ENCODE data around the gene BAIAP3. TPM values are rescaled to one million over a fixed set of nuclear protein-coding genes. Genes with fewer than 3 reads are reported as not detected.

The BAIAP3 gene
- total RNA-seq, 1 experiment from 2014 or later: 44.7 TPM

GRCh38 chr16:1288813-1289476 is 44.5 kb upstream of the BAIAP3 start:
- DNase-seq (ENCODE audit: low read depth, low spot score) (no peak), ATAC-seq (peak; percentile 45; the same call in 1 of the 2 replicates)
- no peaks in the 10 kb centered on the region for H3K27me3 ChIP-seq (ENCODE audit: insufficient read depth, low read length)
- POLR2A ChIA-PET: no interaction called here
- no peaks in the 10 kb centered on the region for H3K9me2 ChIP-seq (ENCODE audit: insufficient read depth)
- H3K27ac ChIP-seq (ENCODE audit: low read depth, low read length): no peak overlapping the region
- CTCF ChIA-PET: no interaction called here
- H3K4me2 ChIP-seq (ENCODE audit: low read length): 0 out of 2 replicates have a peak overlapping the region, but pooled peaks have one; percentile 19
- peaks cover 5 to 27% of the 10 kb centered on the region in 2 experiments for H3K4me1 ChIP-seq (ENCODE audit: control insufficient read depth in 1 of 2, insufficient read depth in 2 of 2, low read length in 2 of 2)
- TF ChIP-seq SIN3A (IDR thresholded peaks at IDR 0.05; ENCODE audit: low read depth) (no peak), POLR2AphosphoS5 (IDR thresholded peaks at IDR 0.05; ENCODE audit: low read depth, low read length) (no peak)
- H3K79me2 ChIP-seq (ENCODE audit: insufficient read depth, low read length): no peaks in the 10 kb centered on the region
- RAD21 ChIA-PET (ENCODE audit: low non-redundant PET in 1 of 2, low total read pairs in 2 of 2, uncharacterized antibody in 2 of 2, unreplicated experiment in 2 of 2): no interaction called here
- H4K20me1 ChIP-seq (ENCODE audit: insufficient read depth): no peaks in the 10 kb centered on the region
- H3K36me3 ChIP-seq (ENCODE audit: control insufficient read depth in 1 of 2, insufficient read depth in 2 of 2, low read length in 2 of 2): no peaks in the 10 kb centered on the region
- no peak overlapping the region for H3K4me3 ChIP-seq (replicated peaks in 1 of 2; ENCODE audit: low read depth in 1 of 2, low read length in 2 of 2)
- no TSS peak for BruUV-seq (replicated peaks)
- H3K9me3 ChIP-seq (ENCODE audit: control insufficient read depth in 1 of 2, insufficient read depth in 1 of 2, low read depth in 1 of 2, low read length in 2 of 2): no peaks in the 10 kb centered on the region
- intact Hi-C loops (cut with micrococcal nuclease): no loop called here
- H3K9ac ChIP-seq (ENCODE audit: low read length): no peak overlapping the region
- no peak overlapping the region for H2AFZ ChIP-seq (ENCODE audit: low read depth, low read length, poor library complexity, severe bottlenecking)

- ChIA-PET CTCF (no interaction called here), RAD21 (ENCODE audit: low non-redundant PET in 1 of 2, low total read pairs in 2 of 2, uncharacterized antibody in 2 of 2, unreplicated experiment in 2 of 2) (no interaction called here), POLR2A (no interaction called here)
- H3K9me2 ChIP-seq (ENCODE audit: insufficient read depth): no peaks in the 10 kb centered on the region
- no peaks in the 10 kb centered on the region for H3K36me3 ChIP-seq (ENCODE audit: control insufficient read depth in 1 of 2, insufficient read depth in 2 of 2, low read length in 2 of 2)
- no peak for ATAC-seq
- H2AFZ ChIP-seq (ENCODE audit: low read depth, low read length, poor library complexity, severe bottlenecking): no peak overlapping the region
- TF ChIP-seq CTCF (IDR thresholded peaks at IDR 0.05 in 2 of 3, conservative IDR thresholded peaks at IDR 0.05 in 1 of 3; ENCODE audit: borderline replicate concordance in 1 of 3, insufficient read depth in 1 of 3, low read depth in 2 of 3, low read length in 2 of 3) (no peak), TCF7L2 (IDR thresholded peaks at IDR 0.05; ENCODE audit: borderline replicate concordance, extremely low read depth, insufficient read depth, insufficient read length) (no peak), CEBPB (IDR thresholded peaks at IDR 0.05; ENCODE audit: low read depth) (no peak), ATF3 (IDR thresholded peaks at IDR 0.05) (no peak), RAD21 (IDR thresholded peaks at IDR 0.05; ENCODE audit: low read depth) (no peak), ZFX (IDR thresholded peaks at IDR 0.05) (no peak), MAX (IDR thresholded peaks at IDR 0.05) (no peak), ZNF274 (IDR thresholded peaks at IDR 0.05; ENCODE audit: low read depth, low read length) (no peak), YY1 (IDR thresholded peaks at IDR 0.05; ENCODE audit: extremely low read depth, insufficient replicate concordance, low read depth, low read length) (no peak), EZH2 (IDR thresholded peaks at IDR 0.05) (no peak), SIN3A (IDR thresholded peaks at IDR 0.05; ENCODE audit: low read depth) (no peak), FOSL1 (IDR thresholded peaks at IDR 0.05; ENCODE audit: low read depth) (no peak), CBX3 (IDR thresholded peaks at IDR 0.05; ENCODE audit: low read depth) (no peak), POLR2A (IDR thresholded peaks at IDR 0.05; ENCODE audit: borderline replicate concordance, extremely low read depth, insufficient read depth, insufficient read length) (no peak)
- no peak overlapping the region for H3K4me2 ChIP-seq (ENCODE audit: low read length)
- H3K9me3 ChIP-seq (ENCODE audit: control insufficient read depth in 1 of 2, insufficient read depth in 1 of 2, low read depth in 1 of 2, low read length in 2 of 2): no peaks in the 10 kb centered on the region
- no peak overlapping the region for H3K9ac ChIP-seq (ENCODE audit: low read length)
- no peaks in the 10 kb centered on the region for H3K79me2 ChIP-seq (ENCODE audit: insufficient read depth, low read length)
- no peak overlapping the region for H3K4me3 ChIP-seq (replicated peaks in 1 of 2; ENCODE audit: low read depth in 1 of 2, low read length in 2 of 2)
- H3K27ac ChIP-seq (ENCODE audit: low read depth, low read length): no peak overlapping the region
- DNase-seq (ENCODE audit: low read depth, low spot score): no peak
- H3K4me1 ChIP-seq (ENCODE audit: control insufficient read depth in 1 of 2, insufficient read depth in 2 of 2, low read length in 2 of 2): peaks cover 10 to 32% of the 10 kb centered on the region in 2 experiments
- no peaks in the 10 kb centered on the region for H4K20me1 ChIP-seq (ENCODE audit: insufficient read depth)
- intact Hi-C loops (cut with micrococcal nuclease): no loop called here
- no TSS peak for BruUV-seq (replicated peaks)
- H3K27me3 ChIP-seq (ENCODE audit: insufficient read depth, low read length): no peaks in the 10 kb centered on the region
Observed at GRCh38 chr16:1289477-1289866, 44.0 kb upstream of the BAIAP3 start.
